SK-N-SH treated with all-trans-retinoic acid at 6 μM for 48 hours (cell line): ENCODE data around the gene EIF3B.

Source experiments
- ATAC-seq: fragments of 200-7000 bp; cut with Tn5 transposase; 3 replicates; pipeline ENCODE4 v1.9.1; 2020; ENCODE audit warnings: mild to moderate bottlenecking, moderate library complexity
- BACH2 ChIP-seq: fragments of 250-450 bp; sonication (Bioruptor Pico); IDR thresholded peaks from 2 replicates; pipeline ENCODE4 v1.9.0; 2021; ENCODE audit warnings: mild to moderate bottlenecking, borderline replicate concordance
- CREB5 ChIP-seq: fragments of 250-450 bp; sonication (Bioruptor Pico); IDR thresholded peaks from 2 replicates; pipeline ENCODE4 v1.5.1; 2020; ENCODE audit warnings: low read depth, mild to moderate bottlenecking, moderate library complexity
- CSDC2 ChIP-seq: fragments of 250-450 bp; sonication (Bioruptor Pico); IDR thresholded peaks from 2 replicates; pipeline ENCODE4 v1.5.0; 2020; ENCODE audit warnings: mild to moderate bottlenecking, moderate library complexity
- CSRNP3 ChIP-seq: fragments of 250-450 bp; sonication (Bioruptor Pico); IDR thresholded peaks from 2 replicates; pipeline ENCODE4 v1.5.1; 2021; ENCODE audit warnings: mild to moderate bottlenecking, moderate library complexity
- ESRRG ChIP-seq: fragments of 250-450 bp; sonication (Bioruptor Pico); IDR thresholded peaks from 2 replicates; pipeline ENCODE4 v1.6.1; 2021; ENCODE audit warnings: mild to moderate bottlenecking
- GLIS3 ChIP-seq: fragments of 250-450 bp; sonication (Bioruptor Pico); IDR thresholded peaks from 2 replicates; pipeline ENCODE4 v1.5.0; 2020; ENCODE audit warnings: mild to moderate bottlenecking, moderate library complexity
- ISL1 ChIP-seq: fragments of 250-450 bp; sonication (Bioruptor Pico); IDR thresholded peaks from 2 replicates; pipeline ENCODE4 v2.1.2; 2022; ENCODE audit warnings: mild to moderate bottlenecking, moderate library complexity
- OSR1 ChIP-seq: fragments of 250-450 bp; sonication (Bioruptor Pico); IDR thresholded peaks from 2 replicates; pipeline ENCODE4 v1.8.0; 2022; ENCODE audit warnings: moderate library complexity, mild to moderate bottlenecking, inconsistent platforms
- PATZ1 ChIP-seq: fragments of 250-450 bp; sonication (Bioruptor Pico); IDR thresholded peaks from 2 replicates; pipeline ENCODE4 v1.8.0; 2020; ENCODE audit warnings: mild to moderate bottlenecking, moderate library complexity, borderline replicate concordance
- POU6F1 ChIP-seq: fragments of 250-450 bp; sonication (Bioruptor Pico); IDR thresholded peaks from 2 replicates; pipeline ENCODE4 v1.8.0; 2021; ENCODE audit warnings: low read depth, mild to moderate bottlenecking, moderate library complexity, borderline replicate concordance
- PPARA ChIP-seq: fragments of 250-450 bp; sonication (Bioruptor Pico); IDR thresholded peaks from 2 replicates; pipeline ENCODE4 v1.5.0; 2020; ENCODE audit warnings: mild to moderate bottlenecking, borderline replicate concordance
- RARB ChIP-seq: fragments of 250-450 bp; sonication (Bioruptor Pico); IDR thresholded peaks from 2 replicates; pipeline ENCODE4 v1.8.0; 2021; ENCODE audit warnings: mild to moderate bottlenecking, moderate library complexity
- SNAI2 ChIP-seq: fragments of 250-450 bp; sonication (Bioruptor Pico); IDR thresholded peaks from 2 replicates; pipeline ENCODE4 v1.5.0; 2020; ENCODE audit warnings: mild to moderate bottlenecking, moderate library complexity
- TCF4 ChIP-seq: fragments of 250-450 bp; sonication (Bioruptor Pico); IDR thresholded peaks from 2 replicates; pipeline ENCODE4 v1.8.0; 2021; ENCODE audit warnings: mild to moderate bottlenecking, moderate library complexity, borderline replicate concordance
- TOX ChIP-seq: fragments of 250-450 bp; sonication (Bioruptor Pico); IDR thresholded peaks from 2 replicates; pipeline ENCODE4 v1.8.0; 2021; ENCODE audit warnings: mild to moderate bottlenecking, moderate library complexity, borderline replicate concordance
- TSHZ2 ChIP-seq: fragments of 250-450 bp; sonication (Bioruptor Pico); IDR thresholded peaks from 2 replicates; pipeline ENCODE4 v1.5.0; 2020; ENCODE audit warnings: mild to moderate bottlenecking, moderate library complexity
- ZFP3 ChIP-seq: fragments of 250-450 bp; sonication (Bioruptor Pico); IDR thresholded peaks from 2 replicates; pipeline ENCODE4 v1.5.0; 2020; ENCODE audit warnings: mild to moderate bottlenecking, moderate library complexity
- ZFP30 ChIP-seq: fragments of 450-650 bp; formaldehyde crosslinking; IDR thresholded peaks from 2 replicates; pipeline ENCODE4 v1.5.0; 2022; ENCODE audit warnings: mild to moderate bottlenecking, moderate library complexity
- ZNF565 ChIP-seq: fragments of 450-650 bp; formaldehyde crosslinking; conservative IDR thresholded peaks from 2 replicates; pipeline ENCODE4 v1.5.0; 2020; ENCODE audit warnings: low read depth, mild to moderate bottlenecking, moderate library complexity
- ZNF70 ChIP-seq: fragments of 450-650 bp; formaldehyde crosslinking; IDR thresholded peaks from 2 replicates; pipeline ENCODE4 v1.5.0; 2020; ENCODE audit warnings: mild to moderate bottlenecking, moderate library complexity
- ZNF8 ChIP-seq: fragments of 450-650 bp; formaldehyde crosslinking; IDR thresholded peaks from 2 replicates; pipeline ENCODE4 v1.5.0; 2020; ENCODE audit warnings: mild to moderate bottlenecking, moderate library complexity

The EIF3B gene

GRCh38 chr7:2373124-2373556, 18.5 kb downstream of the EIF3B start:
- no peak for TF ChIP-seq GLIS3 (CRISPR knock-in tag)
- no peak for TF ChIP-seq SNAI2 (CRISPR knock-in tag)
- TF ChIP-seq ZNF70 (CRISPR knock-in tag), result no peak
- no peak for TF ChIP-seq TOX
- TF ChIP-seq CREB5, result no peak
- no peak for TF ChIP-seq CSRNP3 (CRISPR knock-in tag)
- no peak for TF ChIP-seq TSHZ2
- no peak for TF ChIP-seq RARB (CRISPR knock-in tag)
- TF ChIP-seq ISL1 (CRISPR knock-in tag), result no peak
- no peak for TF ChIP-seq OSR1
- ATAC-seq, result peak; percentile 12; the same call in 1 of the 3 replicates

- ATAC-seq, result no peak
- TF ChIP-seq POU6F1 (CRISPR knock-in tag) (no peak), CSDC2 (CRISPR knock-in tag) (no peak)
Measured at GRCh38 chr7:2373646-2374045, 19.0 kb downstream of the EIF3B start.

- TF ChIP-seq RARB (CRISPR knock-in tag), result no peak
- TF ChIP-seq GLIS3 (CRISPR knock-in tag), result no peak
- TF ChIP-seq ZNF565 (CRISPR knock-in tag), result no peak
- no peak for TF ChIP-seq ESRRG (CRISPR knock-in tag)
- no peak for TF ChIP-seq ISL1 (CRISPR knock-in tag)
- TF ChIP-seq TCF4, result no peak
- TF ChIP-seq TOX, result no peak
- no peak for TF ChIP-seq CSDC2 (CRISPR knock-in tag)
- no peak for TF ChIP-seq PPARA (CRISPR knock-in tag)
- TF ChIP-seq CSRNP3 (CRISPR knock-in tag), result no peak
- TF ChIP-seq ZNF8, result no peak
- no peak for TF ChIP-seq OSR1
- TF ChIP-seq PATZ1, result no peak
- no peak for TF ChIP-seq ZFP3 (CRISPR knock-in tag)
- TF ChIP-seq POU6F1 (CRISPR knock-in tag), result no peak
- TF ChIP-seq BACH2 (CRISPR knock-in tag), result no peak
- TF ChIP-seq CREB5, result no peak
- no peak for TF ChIP-seq ZFP30 (CRISPR knock-in tag)
- no peak for ATAC-seq
Measured at GRCh38 chr7:2374401-2374800, 19.8 kb downstream of the EIF3B start.
